DMS153 treated with DMSO at 0.1 percent for 48 hours (cell line): Measurements from ENCODE around the gene MDP1.
"Not testable (repeated sequence)": the region's sequence is repeated elsewhere in the genome, so short reads cannot be mapped to it uniquely, and the experiment has no call there.

ENCODE experiments used
- DNase-seq: peaks from one replicate; lab custom pipeline; 2025; ENCODE audit not compliant: unreplicated experiment; lab: John Stamatoyannopoulos, UW

The MDP1 gene

DNA sequence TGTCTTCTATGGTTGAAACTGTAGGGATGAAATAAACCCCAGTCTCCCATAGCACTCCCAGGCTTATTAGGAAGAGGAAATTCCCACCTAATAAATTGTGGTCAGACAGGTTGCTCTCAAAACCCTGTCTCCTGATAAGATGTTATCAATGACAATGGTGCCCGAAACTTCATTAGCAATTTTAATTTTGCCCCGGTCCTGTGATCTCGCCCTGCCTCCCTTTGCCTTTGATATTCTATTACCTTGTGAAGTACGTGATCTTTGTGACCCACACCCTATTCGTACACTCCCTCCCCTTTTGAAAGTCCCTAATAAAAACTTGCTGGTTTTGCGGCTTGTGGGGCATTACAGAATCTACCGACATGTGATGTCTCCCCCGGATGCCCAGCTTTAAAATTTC, 13.3 kb downstream of the MDP1 start:
- not testable (repeated sequence) for DNase-seq

DNA sequence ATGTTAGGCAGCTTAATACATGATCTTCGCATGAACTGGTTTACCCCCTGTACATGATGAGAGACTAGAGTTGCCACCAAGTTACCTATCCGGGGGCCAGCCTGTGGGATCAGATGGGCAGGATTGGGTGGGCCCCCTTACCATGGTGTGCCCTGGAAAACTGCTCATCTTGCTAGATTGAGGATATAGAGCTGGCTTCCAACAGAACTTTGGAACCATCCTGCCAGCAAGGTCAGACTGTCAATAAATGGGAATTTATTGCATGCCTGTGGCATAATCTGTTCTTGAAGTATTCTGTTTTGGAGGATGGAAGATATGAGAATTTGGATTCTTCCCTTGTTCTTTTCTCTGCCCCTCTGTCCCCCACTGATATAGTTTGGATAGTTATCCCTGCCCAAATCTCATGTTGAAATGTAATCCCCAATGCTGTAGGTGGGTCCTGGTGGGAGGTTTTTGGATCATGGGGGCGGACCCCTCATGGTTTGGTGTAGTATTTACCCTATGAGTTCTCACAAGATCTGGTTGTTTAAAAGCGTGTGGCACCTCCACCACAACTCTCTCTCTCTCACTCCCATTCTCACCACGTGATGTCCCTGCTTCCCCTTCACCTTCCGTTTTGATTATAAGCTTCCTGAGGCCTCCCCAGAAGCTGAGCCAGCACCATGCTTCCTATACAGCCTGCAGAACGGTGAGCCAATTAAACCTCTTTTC, 16.9 kb downstream of the MDP1 start:
- no peak for DNase-seq

DNA sequence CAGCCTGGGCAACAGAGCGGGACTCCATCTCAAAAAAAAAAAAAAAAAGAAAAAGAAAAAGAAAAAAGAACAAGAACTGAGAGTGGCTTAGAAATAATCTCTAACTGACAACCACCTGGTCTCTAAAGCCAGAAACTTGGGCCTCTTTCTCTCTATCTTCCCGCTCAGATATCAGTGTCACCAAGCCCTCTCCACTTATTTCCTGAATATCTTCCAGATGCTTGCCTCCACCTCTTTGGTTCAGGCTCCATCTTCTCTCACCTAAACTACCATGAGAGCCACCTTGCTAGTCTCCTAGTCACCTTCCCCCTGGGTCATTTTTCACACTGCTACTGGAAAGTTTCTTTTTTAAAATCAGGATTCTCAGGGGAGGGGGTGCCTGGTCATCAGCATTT, 18.8 kb downstream of the MDP1 start:
- DNase-seq: no peak

DNA sequence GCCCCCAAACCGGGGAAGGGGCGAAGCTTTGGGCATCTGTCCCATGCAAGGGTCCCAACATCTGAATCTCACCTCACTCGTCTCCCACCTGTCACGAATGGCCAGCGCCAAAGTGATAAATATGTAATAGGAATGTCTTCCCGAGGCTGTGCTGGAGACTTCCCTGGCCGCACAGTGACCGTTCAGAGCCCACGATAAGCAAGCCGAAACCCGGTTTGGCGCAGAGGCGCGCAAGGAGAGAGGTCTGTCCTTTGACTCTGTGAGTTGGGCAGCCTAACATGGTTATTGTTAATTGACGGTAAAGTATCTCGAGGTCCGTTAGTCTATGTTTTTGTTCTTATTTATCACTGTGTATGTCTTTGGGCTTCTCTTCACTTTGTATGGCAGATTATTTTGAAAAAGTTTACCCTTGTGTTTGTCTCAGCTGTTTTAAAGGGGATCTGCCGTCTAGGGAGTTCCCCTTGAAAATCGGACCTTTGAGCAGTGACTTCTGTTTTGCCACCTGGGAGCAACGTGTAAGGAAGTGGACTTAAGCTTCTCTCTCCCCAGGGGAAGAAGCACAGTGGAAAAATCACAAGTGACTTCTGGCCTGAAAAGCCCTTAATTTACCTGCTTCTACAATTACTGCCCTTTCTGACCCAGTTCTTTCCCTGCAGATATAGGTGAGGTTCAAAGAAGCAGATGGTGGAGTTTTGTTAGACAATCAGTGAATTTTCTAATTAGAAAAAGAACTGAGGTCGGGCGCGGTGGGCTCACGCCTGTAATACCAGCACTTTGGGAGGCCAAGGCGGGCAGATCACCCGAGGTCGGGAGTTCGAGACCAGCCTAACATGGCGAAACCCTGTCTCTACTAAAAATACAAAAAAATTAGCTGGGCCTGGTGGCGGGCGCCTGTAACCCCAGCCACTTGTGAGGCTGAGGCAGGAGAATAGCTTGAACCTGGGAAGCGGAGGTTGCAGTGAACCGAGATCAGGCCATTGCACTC, 19.5 kb downstream of the MDP1 start:
- no peak for DNase-seq

- peak; percentile 60 for DNase-seq
Observed at GRCh38 chr14:24195186-24196070, 20.4 kb downstream of the MDP1 start, which contains the start of gene TM9SF1. TSS of gene TM9SF1 (minus strand) at chr14:24195441. CDS start at chr14:24195019, 422 bp downstream.

DNA sequence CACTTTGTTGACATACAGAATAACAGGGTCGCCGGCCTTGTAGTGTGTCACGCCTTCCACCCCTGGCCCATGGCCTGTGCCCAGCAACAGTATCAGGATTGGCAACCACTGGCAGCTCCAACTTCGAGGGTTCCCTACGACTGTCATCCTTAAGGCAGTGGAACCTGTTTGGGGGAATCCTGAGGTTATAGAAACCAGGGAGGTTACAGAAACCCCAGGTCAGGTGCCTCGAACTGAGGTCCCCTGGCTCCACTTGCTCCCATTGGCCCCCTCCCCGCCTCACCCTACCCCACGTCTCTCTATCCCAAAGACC, 21.0 kb downstream of the MDP1 start:
- no peak for DNase-seq

DNA sequence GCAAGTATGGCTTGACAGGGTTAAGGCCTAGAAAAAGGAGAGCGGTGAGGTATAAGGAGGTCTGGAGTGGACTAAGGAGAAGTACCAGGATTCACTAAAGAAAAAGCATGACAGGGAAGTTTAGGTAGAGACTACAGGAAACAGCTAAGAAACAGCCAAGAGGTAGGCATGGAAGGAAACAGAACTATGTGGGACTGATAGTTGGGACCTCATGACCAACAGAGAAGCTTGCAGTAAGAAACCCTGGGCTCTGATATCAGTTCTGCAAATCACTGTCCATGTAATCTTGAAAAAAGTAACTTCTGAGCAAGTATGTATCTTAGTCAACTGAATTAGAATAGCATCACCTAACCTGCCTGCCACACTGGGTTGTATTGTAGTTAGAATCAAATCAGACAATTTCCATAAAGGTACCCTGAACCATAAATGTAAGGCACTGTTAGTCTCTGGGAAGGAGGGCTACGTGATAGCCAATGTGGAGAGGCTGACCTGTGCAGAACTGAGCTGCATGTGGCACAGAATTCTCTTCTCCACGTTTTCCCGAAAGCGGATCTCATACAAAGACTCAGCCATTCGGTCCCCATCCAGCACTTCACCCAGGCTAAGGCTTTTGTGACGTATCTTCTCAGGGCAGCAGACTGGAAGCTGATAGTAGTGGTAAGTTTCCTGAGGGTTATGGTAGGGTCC, 21.5 kb downstream of the MDP1 start:
- DNase-seq: no peak

DNA sequence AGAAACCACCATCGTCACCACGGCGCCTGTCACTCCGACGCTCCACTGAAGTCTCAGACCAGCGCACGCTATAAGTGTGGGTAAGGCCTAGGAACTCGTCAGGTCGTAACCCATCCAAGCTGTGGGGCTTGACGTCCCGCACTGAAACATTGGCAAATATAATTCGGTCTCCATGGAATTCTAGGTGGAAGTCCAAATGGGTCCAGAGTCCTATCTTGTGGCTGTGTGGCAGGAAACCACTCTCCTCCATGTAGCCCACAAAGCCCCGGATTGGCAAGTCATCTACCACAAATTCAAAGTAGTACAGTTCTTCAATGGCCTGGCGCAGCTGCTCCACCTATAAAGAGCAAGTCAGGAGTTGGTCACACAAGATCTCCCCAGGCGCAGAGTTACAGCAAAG, 22.9 kb downstream of the MDP1 start:
- DNase-seq: no peak

- no peak for DNase-seq
Observed at GRCh38 chr14:24190416-24190815, 25.4 kb downstream of the MDP1 start.

DNA sequence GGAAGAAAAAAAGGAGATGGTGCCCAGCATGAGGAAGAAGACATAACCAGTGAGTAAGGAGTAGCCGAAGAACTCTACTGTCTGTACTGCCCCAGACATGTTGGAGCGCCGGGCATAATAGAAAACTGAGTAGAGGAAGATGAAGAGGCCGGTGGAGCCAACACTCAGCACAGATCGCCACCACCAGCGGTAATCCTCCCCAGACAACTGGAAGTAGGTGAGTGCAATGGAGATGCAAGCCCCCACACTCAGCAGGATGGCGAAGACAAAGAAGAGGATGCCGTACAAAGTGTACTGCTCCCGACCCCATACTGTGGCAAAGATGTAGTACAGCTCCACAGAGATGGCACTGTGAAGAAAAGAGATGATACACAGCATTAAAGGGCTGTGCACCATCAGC, 26.4 kb downstream of the MDP1 start:
- DNase-seq: no peak

DNA sequence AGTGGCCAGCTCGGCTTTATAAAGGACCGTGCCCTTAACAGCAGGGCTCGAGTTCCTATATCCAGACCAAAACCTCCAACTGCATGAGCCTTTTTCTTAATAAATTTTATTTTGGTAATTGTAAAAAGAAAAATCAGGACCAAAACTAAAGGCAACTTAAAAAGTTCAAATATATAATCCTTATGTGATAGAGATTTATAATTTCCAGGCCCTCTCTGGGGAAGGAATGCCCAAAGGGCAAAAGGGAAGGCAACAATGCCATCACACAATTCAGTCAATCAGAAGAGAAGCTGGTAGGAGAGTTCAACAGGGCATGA, 26.8 kb downstream of the MDP1 start:
- no peak for DNase-seq

DNA sequence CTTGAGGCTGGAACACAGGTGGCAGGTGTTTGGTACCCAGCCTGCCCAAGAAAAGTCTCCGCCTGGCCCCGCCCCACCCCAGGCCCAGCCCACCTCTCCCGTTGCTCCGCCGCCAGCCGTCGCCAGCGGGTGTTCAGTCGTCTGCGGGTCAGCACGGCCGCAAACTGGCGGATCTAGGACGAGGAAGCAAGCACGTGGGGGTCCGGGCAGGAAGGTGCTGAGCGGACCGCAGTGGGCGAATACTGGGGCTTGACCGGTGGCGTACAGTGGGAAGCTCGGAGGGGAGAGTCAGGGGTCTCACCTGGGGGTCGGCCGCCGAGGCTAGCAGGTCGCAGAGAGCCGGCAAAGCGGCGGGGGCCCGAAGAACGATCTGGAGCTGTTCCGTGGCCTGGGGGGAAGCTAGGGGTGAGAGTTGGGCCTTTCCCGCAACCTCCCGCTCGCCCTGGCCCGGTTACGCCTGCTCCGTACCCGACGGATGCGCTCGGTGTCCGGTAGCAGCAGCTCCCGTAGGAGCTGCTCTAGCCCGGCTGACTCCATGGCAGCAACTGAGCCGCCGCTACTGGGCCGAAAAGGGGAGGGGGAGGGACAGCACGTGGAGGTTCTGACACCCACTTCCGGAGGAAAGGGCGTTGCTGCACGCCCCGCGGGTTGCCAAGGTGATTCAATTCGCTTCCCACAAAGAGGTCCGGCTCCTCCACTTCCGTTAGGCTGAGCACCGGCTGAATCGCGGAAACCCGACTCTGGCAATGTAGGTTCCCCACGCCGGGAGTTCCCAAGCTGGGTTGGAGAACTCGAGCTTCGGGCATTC, 27.4 kb downstream of the MDP1 start, which contains the start of gene IPO4:
Gene IPO4 (minus strand): TSS at position 566 of the 808 bp plus-strand sequence. CDS start 29 bp downstream, at position 537.
- DNase-seq: peak; percentile 95

GRCh38 chr14:24187539-24187915, 28.3 kb downstream of the MDP1 start:
- no peak for DNase-seq

DNA sequence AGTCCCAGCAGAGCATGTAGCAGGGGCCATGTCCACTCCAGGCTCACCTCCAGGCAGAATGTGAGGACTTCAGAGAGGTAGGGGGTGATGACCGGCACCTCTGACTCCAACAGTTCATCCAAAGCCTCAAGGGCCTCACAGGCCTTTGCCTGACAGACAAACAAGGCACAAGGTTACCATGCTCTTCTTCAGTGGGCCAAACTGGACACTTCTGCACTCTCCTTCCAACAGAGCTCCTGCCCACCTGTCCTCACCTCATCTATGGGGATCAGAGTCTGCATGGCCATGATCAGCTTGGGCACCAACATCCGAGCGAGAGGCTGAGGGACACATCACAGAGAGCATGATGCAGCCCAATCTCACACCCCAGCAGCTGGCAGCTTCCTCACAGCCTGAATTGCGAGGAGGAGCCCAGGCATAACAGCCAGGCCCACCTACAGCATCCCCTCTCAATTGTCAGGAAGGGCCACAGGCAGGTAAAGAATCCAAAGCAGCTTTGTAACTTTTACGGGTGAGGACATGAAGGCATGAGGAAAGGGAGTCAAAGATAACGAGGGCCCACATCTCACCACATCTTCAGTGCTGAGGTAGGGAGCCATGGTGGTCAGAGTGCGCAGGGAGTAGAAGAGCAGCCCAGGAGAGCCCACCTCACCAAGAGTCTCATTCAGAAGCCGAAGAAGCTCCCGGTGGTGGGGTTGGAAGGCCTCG, 28.9 kb downstream of the MDP1 start:
- no peak for DNase-seq

GRCh38 chr14:24185741-24186140, 30.1 kb downstream of the MDP1 start:
- DNase-seq: no peak

GRCh38 chr14:24185026-24185425, 30.8 kb downstream of the MDP1 start:
- DNase-seq: no peak

DNA sequence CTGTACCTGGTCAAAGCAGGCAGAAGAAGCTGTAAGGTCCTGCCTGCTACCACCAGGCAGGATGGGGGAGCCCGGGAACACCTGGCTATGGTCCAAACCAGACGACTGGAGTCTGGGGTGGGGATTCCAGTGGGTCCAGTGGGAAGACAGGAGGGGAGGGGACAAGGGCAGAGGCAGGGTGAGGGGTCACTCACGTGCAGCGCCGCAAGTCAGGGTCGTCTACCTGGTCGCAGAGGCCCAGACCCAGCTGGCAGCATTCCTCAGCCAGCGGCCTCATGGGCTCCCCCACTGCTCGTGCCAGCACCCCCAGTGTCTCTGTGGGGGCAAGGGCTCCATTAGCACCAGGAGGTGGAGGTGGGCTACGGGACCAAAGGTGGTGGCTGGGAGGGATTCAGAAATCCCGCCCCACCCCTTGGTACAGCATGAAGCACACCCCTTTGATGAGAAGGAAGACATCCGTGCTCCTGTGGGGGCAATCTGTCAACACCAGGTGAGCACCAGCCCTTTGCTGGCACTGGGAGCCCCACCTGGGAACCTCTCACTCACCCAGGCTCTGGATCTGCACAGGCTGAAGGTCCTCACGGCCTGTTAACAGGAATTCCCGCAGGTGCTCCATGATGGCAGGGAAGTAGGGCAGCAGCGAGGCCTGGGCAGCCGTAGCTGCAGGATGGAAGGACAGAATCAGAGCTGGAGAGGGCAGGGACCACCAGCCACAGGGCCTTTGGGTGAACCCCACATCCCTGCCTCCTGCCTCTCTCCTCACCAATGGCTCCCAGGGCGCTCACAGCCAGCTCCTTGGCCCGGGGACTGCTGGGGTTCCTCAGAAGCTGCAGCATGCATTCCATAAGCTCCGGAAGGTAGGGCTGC, 31.5 kb downstream of the MDP1 start:
- DNase-seq: no peak

DNA sequence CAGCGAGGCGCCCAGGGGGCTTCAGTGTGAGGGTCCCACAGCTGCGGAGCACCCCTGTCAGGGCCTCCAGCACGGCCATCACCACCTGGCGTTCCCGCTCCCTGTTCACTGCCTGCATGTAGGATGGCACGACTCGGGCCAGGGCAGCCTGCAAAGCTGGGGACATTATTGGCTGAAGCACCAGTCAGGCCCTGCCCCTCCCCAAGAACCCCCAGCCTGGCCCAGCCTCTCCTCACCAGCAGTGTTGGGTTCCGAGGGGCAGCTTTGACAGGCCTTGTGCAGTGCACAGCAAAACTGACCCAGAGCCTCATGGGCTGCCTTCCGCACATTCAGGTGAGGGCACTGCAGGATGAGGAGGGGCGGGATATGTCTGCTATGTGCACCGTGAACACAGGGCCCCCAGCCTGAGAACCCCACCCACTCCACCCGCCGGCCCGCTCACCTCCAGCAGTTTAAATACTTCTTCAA, 32.8 kb downstream of the MDP1 start:
- DNase-seq: no peak
